Measurements from ENCODE around the gene BCLAF1.

DNA sequence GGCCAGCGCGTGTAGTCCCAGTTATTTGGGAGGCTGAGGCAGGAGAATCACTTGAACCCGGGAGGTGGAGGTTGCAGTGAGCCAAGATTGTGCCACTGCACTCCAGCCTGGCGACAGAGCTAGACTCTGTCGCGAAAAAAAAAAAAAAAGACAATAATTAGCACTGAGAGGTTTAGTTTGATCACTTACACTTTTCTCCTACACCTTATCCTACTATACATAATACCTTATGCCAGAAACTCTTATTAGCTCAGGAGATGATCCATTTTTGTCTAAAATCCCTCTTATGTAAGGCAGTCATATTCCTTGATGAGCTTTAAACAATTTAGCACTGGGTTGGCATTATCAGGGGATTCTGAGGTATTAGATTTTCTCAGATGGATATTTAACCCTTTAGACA, 35.9 kb downstream of the BCLAF1 start:
- TF ChIP-seq POLR2AphosphoS5 (IDR thresholded peaks at IDR 0.05; ENCODE audit: insufficient read depth, low read depth, low read length) (no peak), POLR2A (IDR thresholded peaks at IDR 0.05; ENCODE audit: low read depth, low read length) (no peak), MYC (IDR thresholded peaks at IDR 0.05; ENCODE audit: low read depth, low read length) (no peak), EZH2 (IDR thresholded peaks at IDR 0.05; ENCODE audit: borderline replicate concordance, low read depth, low read length, severe bottlenecking) (no peak), FOS (IDR thresholded peaks at IDR 0.05; ENCODE audit: borderline replicate concordance, insufficient read depth, low read length) (no peak), GATA2 (IDR thresholded peaks at IDR 0.05; ENCODE audit: insufficient read depth, insufficient read length, low read depth, low read length) (no peak), JUN (IDR thresholded peaks at IDR 0.05; ENCODE audit: borderline replicate concordance, insufficient read depth, insufficient read length, low read depth) (no peak)
- TF ChIP-seq, protein P1, sequence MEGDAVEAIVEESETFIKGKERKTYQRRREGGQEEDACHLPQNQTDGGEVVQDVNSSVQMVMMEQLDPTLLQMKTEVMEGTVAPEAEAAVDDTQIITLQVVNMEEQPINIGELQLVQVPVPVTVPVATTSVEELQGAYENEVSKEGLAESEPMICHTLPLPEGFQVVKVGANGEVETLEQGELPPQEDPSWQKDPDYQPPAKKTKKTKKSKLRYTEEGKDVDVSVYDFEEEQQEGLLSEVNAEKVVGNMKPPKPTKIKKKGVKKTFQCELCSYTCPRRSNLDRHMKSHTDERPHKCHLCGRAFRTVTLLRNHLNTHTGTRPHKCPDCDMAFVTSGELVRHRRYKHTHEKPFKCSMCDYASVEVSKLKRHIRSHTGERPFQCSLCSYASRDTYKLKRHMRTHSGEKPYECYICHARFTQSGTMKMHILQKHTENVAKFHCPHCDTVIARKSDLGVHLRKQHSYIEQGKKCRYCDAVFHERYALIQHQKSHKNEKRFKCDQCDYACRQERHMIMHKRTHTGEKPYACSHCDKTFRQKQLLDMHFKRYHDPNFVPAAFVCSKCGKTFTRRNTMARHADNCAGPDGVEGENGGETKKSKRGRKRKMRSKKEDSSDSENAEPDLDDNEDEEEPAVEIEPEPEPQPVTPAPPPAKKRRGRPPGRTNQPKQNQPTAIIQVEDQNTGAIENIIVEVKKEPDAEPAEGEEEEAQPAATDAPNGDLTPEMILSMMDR (IDR thresholded peaks at IDR 0.05; ENCODE audit: extremely low read depth in 1 of 2, insufficient read depth in 1 of 2, low read depth in 1 of 2, low read length in 2 of 2) = no peak
- TF ChIP-seq, protein P2, sequence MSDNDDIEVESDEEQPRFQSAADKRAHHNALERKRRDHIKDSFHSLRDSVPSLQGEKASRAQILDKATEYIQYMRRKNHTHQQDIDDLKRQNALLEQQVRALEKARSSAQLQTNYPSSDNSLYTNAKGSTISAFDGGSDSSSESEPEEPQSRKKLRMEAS (IDR thresholded peaks at IDR 0.05; ENCODE audit: insufficient read depth, insufficient read length) = no peak

Data from endothelial cell of umbilical vein (primary cell).